ENCODE measurements around the gene TEX29.

TEX29 gene

DNA sequence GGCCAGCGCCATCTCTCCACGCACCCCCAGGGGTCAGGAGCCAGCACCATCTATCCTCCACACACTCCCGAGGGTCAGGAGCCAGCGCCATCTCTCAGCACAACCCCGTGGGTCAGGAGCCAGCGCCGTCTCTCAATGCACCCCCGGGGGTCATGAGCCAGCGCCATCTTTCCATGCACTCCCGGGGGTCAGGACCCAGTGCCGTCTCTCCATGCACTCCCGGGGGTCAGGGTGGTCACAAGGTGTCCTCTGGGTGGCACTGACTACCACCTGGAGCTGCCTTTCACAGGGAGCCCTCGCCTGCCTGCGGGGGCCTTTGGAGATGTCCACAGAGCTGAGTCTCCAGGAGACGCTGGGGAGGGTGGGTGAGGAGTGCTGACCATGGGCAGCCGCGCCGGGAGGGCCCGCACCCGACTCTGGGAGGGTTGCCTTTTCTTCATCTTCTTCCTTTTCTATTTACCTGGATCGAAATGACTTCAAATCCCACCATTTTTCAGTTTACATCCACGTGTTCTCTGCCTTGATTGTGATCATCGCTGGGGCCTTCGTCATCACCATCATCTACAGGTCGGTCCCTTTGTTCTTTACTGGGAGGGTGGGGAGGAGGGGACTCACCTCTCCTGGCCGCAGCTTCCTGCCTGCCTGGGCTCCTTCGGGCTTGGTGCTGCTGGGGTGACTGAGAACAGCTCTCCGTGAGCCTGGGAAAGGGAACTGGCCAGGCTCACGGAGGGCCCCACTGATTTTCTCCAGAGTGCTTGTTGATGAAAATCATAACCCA lies 19.1 kb downstream of the TEX29 start:
- TF ChIP-seq, protein P1, sequence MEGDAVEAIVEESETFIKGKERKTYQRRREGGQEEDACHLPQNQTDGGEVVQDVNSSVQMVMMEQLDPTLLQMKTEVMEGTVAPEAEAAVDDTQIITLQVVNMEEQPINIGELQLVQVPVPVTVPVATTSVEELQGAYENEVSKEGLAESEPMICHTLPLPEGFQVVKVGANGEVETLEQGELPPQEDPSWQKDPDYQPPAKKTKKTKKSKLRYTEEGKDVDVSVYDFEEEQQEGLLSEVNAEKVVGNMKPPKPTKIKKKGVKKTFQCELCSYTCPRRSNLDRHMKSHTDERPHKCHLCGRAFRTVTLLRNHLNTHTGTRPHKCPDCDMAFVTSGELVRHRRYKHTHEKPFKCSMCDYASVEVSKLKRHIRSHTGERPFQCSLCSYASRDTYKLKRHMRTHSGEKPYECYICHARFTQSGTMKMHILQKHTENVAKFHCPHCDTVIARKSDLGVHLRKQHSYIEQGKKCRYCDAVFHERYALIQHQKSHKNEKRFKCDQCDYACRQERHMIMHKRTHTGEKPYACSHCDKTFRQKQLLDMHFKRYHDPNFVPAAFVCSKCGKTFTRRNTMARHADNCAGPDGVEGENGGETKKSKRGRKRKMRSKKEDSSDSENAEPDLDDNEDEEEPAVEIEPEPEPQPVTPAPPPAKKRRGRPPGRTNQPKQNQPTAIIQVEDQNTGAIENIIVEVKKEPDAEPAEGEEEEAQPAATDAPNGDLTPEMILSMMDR (IDR thresholded peaks at IDR 0.05; ENCODE audit: borderline replicate concordance, extremely low read depth, low read length, poor library complexity, severe bottlenecking) = no peak
- no peak for TF ChIP-seq EZH2 (IDR thresholded peaks at IDR 0.05; ENCODE audit: borderline replicate concordance, low read depth, low read length, severe bottlenecking)
- DNase-seq = no peak

DNA sequence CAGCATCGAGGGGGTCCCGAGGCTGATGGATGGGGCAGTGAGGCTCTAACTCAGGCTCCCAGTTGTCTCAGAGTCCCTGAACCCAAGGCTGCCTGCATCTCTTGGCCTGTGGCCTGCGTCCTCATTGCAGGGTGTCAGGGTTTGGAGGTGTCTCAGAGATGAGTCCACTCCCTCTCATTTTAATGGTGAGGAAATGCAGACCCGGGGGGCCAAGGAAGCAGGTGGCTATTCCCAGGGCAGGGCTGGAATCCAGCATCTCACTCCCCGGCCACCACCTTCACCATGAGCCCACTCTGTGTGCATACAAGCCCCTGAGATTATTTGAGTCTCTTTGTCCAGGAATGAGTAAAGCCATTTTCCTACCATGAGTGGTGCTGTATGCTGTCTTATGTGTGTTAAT lies 21.4 kb downstream of the TEX29 start:
- TF ChIP-seq, protein P1 (IDR thresholded peaks at IDR 0.05; ENCODE audit: borderline replicate concordance, extremely low read depth, low read length, poor library complexity, severe bottlenecking) = no peak
- no peak for TF ChIP-seq EZH2 (IDR thresholded peaks at IDR 0.05; ENCODE audit: borderline replicate concordance, low read depth, low read length, severe bottlenecking)

More for the DNA sequence above, 19.1 kb downstream of the TEX29 start:
- Histone ChIP-seq H3K36me3 (ENCODE audit: insufficient read depth, low read length) (no peaks in the 10 kb centered on the region), H2AFZ (ENCODE audit: low read depth, low read length) (no peak overlapping the region), H3K9me3 (ENCODE audit: insufficient read depth, low read length, severe bottlenecking) (no peaks in the 10 kb centered on the region), H3K4me1 (ENCODE audit: insufficient read depth, low read length) (no peaks in the 10 kb centered on the region), H3K79me2 (ENCODE audit: insufficient read depth, low read length) (no peaks in the 10 kb centered on the region), H4K20me1 (ENCODE audit: insufficient read depth, low read length) (no peaks in the 10 kb centered on the region), H3K27me3 (ENCODE audit: insufficient read depth, low read length, poor library complexity) (no peaks in the 10 kb centered on the region), H3K4me3 (ENCODE audit: low read depth in 1 of 2, low read length in 2 of 2) (no peak overlapping the region), H3K9ac (ENCODE audit: low read depth, low read length) (no peak overlapping the region), H3K27ac (ENCODE audit: low read length) (no peak overlapping the region), H3K4me2 (ENCODE audit: insufficient read depth, low read length) (no peak overlapping the region)
- ATAC-seq (ENCODE audit: insufficient read depth, low read depth) = no peak

DNA sequence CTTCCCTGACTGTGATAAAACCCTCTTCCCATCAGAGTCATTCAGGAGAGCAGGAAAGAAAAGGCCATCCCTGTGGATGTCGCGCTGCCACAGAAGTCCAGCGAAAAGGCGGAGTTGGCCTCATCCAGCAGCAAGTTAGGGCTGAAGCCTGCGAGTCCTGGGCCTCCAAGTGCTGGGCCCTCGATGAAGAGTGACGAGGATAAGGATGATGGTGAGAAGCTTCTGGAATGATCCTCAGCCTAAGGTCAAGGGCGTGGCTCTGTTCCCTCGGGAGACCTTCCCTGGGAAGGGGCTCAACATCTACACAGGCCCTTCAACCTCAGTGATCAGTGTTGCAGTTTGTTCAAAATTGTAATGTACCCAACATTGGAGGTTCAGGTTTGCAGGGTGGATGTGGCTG lies 22.3 kb downstream of the TEX29 start:
- Histone ChIP-seq H3K4me1 (ENCODE audit: insufficient read depth, low read length) (no peaks in the 10 kb centered on the region), H3K27me3 (ENCODE audit: insufficient read depth, low read length, poor library complexity) (no peaks in the 10 kb centered on the region), H3K9ac (ENCODE audit: low read depth, low read length) (no peak overlapping the region), H3K4me3 (ENCODE audit: low read depth in 1 of 2, low read length in 2 of 2) (no peak overlapping the region), H3K9me3 (ENCODE audit: insufficient read depth, low read length, severe bottlenecking) (no peaks in the 10 kb centered on the region), H3K27ac (ENCODE audit: low read length) (no peak overlapping the region), H2AFZ (ENCODE audit: low read depth, low read length) (no peak overlapping the region), H4K20me1 (ENCODE audit: insufficient read depth, low read length) (no peaks in the 10 kb centered on the region), H3K36me3 (ENCODE audit: insufficient read depth, low read length) (no peaks in the 10 kb centered on the region), H3K79me2 (ENCODE audit: insufficient read depth, low read length) (no peaks in the 10 kb centered on the region), H3K4me2 (ENCODE audit: insufficient read depth, low read length) (no peak overlapping the region)
- no peak for DNase-seq
- TF ChIP-seq, protein P1 (IDR thresholded peaks at IDR 0.05; ENCODE audit: borderline replicate concordance, extremely low read depth, low read length, poor library complexity, severe bottlenecking) = no peak
- no peak for TF ChIP-seq EZH2 (IDR thresholded peaks at IDR 0.05; ENCODE audit: borderline replicate concordance, low read depth, low read length, severe bottlenecking)
- no peak for ATAC-seq (ENCODE audit: insufficient read depth, low read depth)

More for the DNA sequence above, 21.4 kb downstream of the TEX29 start:
- Histone ChIP-seq H3K4me1 (ENCODE audit: insufficient read depth, low read length) (no peaks in the 10 kb centered on the region), H3K9me3 (ENCODE audit: insufficient read depth, low read length, severe bottlenecking) (no peaks in the 10 kb centered on the region), H2AFZ (ENCODE audit: low read depth, low read length) (no peak overlapping the region), H3K36me3 (ENCODE audit: insufficient read depth, low read length) (no peaks in the 10 kb centered on the region), H4K20me1 (ENCODE audit: insufficient read depth, low read length) (no peaks in the 10 kb centered on the region), H3K4me3 (ENCODE audit: low read depth in 1 of 2, low read length in 2 of 2) (no peak overlapping the region), H3K79me2 (ENCODE audit: insufficient read depth, low read length) (no peaks in the 10 kb centered on the region), H3K27me3 (ENCODE audit: insufficient read depth, low read length, poor library complexity) (no peaks in the 10 kb centered on the region), H3K9ac (ENCODE audit: low read depth, low read length) (no peak overlapping the region), H3K27ac (ENCODE audit: low read length) (no peak overlapping the region), H3K4me2 (ENCODE audit: insufficient read depth, low read length) (no peak overlapping the region)
- ATAC-seq (ENCODE audit: insufficient read depth, low read depth) (no peak), DNase-seq (no peak)
